Left ventricle myocardium inferior (tissue), 1 donor: Measurements from ENCODE around the gene DDX39B. TPM values are rescaled to one million over a fixed set of nuclear protein-coding genes. Genes with fewer than 3 reads are reported as not detected.
A peak's percentile ranks its signal among the peaks of the same experiment; 100 is the strongest.

Experiments used
- DNase-seq: peaks from one replicate; pipeline ENCODE4 v3.0.0-alpha.2; 2020
- H3K27ac ChIP-seq: fragments of 200-600 bp; replicated peaks from 2 replicates; pipeline ENCODE4 v1.8.0; 2021
- H3K27me3 ChIP-seq: fragments of 200-600 bp; 2 replicates; pipeline ENCODE4 v1.8.0; 2021; ENCODE audit warnings: low read depth
- H3K36me3 ChIP-seq: fragments of 200-600 bp; 2 replicates; pipeline ENCODE4 v1.8.0; 2021
- H3K4me1 ChIP-seq: fragments of 200-600 bp; 2 replicates; pipeline ENCODE4 v1.8.0; 2021
- H3K4me3 ChIP-seq: fragments of 200-600 bp; 2 replicates; pipeline ENCODE4 v1.8.0; 2021; ENCODE audit warnings: mild to moderate bottlenecking, moderate library complexity
- H3K9me3 ChIP-seq: fragments of 200-600 bp; replicated peaks from 2 replicates; pipeline ENCODE4 v1.8.0; 2021
- intact Hi-C: fragments of 100-400 bp; cut with micrococcal nuclease; formaldehyde crosslinking; loops from one replicate; pipeline ENCODE4 v1.11.0; 2022
- total RNA-seq: library from RNA; stranded (reverse); fragmentation: NEBNext Ultra II Directional; extraction: Animal tissue kit (Norgen Biotek cat#: 25700); gene quantifications from one replicate; pipeline ENCODE4 v1.2.1, GENCODE V29; 2021
- TF ChIP-seq, protein P1 (sequence below): fragments of 200-600 bp; IDR thresholded peaks from 2 replicates; pipeline ENCODE4 v1.8.0; 2021; ENCODE audit warnings: antibody characterized with exemption, mild to moderate bottlenecking, borderline replicate concordance
- donor health status: DM: no; HTN: yes; CAD: no; lungs with severe emphysema.

DDX39B gene
- total RNA-seq, 1 donor from 2014 or later: 179 TPM

DNA sequence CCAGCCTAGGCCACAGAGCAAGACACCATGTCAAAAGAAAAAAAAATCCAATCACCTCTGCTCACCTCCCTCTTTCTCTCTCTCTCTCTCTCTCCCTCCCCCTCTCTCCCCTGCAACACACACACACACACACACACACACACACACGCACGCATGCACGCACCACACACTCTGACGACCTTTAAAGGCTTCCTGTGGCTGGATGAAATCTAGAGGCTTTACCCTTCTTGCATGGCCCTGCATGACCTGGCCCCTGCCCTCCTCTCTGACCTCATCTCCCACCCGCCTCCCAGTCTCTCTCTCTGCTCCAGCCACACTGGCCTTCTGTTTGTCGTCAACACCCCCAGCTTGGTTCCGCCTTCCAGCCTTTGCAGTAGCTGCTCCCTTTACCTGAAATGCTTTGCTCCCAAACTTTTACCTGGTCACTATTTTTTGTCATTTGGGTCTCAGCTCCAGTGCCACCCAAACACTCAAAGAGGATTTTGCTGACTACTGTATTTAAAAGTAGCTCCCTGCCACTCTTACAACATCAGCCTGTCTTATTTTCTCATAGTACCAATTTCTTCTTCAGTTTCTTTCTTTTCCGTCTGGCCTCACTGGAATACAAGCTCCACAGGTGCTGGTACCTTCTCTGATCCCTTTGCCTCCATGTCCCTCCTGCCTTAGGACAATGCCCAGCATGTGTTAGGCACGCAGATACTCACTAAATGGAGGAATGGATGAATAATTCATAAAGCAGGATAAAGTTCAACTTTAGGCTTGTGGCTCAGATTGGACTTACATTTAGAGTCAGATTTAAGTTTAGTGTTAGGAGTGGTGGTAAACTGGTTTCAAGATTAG is 25.9 kb upstream of the DDX39B start:
- no peak for DNase-seq
- Histone ChIP-seq H3K27me3 (no peaks in the 10 kb centered on the region), H3K27ac (no peak overlapping the region), H3K9me3 (no peaks in the 10 kb centered on the region), H3K36me3 (no peaks in the 10 kb centered on the region), H3K4me1 (no peaks in the 10 kb centered on the region), H3K4me3 (no peak overlapping the region)
- intact Hi-C loops: no loop called here
- TF ChIP-seq, protein P1, sequence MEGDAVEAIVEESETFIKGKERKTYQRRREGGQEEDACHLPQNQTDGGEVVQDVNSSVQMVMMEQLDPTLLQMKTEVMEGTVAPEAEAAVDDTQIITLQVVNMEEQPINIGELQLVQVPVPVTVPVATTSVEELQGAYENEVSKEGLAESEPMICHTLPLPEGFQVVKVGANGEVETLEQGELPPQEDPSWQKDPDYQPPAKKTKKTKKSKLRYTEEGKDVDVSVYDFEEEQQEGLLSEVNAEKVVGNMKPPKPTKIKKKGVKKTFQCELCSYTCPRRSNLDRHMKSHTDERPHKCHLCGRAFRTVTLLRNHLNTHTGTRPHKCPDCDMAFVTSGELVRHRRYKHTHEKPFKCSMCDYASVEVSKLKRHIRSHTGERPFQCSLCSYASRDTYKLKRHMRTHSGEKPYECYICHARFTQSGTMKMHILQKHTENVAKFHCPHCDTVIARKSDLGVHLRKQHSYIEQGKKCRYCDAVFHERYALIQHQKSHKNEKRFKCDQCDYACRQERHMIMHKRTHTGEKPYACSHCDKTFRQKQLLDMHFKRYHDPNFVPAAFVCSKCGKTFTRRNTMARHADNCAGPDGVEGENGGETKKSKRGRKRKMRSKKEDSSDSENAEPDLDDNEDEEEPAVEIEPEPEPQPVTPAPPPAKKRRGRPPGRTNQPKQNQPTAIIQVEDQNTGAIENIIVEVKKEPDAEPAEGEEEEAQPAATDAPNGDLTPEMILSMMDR: no peak

DNA sequence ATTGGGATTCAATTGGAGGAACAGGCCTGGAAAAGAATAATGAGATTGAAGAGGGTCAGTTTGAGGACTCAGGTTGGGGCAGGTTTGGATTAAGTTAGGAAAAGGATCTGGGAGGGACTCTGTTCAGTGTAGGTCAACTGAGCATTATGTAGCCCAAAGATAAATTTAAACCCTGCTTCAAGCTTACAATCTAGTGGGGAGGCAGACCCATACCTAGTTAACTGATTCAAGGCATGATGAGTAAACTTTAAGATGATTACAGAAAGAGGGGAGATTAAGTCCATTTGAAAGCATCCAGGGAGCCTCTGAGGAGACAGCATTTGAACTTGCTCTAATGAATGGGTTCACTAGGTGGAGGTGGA is 18.9 kb upstream of the DDX39B start:
- H3K27me3 ChIP-seq: no peaks in the 10 kb centered on the region
- peak overlapping the region; percentile 81 for H3K27ac ChIP-seq
- peaks cover 48% of the 10 kb centered on the region for H3K4me1 ChIP-seq
- no peak for DNase-seq
- no peaks in the 10 kb centered on the region for H3K9me3 ChIP-seq
- peaks cover 24% of the 10 kb centered on the region for H3K36me3 ChIP-seq
- intact Hi-C loops: no loop called here
- no peak overlapping the region for H3K4me3 ChIP-seq
- TF ChIP-seq, protein P1: no peak

DNA sequence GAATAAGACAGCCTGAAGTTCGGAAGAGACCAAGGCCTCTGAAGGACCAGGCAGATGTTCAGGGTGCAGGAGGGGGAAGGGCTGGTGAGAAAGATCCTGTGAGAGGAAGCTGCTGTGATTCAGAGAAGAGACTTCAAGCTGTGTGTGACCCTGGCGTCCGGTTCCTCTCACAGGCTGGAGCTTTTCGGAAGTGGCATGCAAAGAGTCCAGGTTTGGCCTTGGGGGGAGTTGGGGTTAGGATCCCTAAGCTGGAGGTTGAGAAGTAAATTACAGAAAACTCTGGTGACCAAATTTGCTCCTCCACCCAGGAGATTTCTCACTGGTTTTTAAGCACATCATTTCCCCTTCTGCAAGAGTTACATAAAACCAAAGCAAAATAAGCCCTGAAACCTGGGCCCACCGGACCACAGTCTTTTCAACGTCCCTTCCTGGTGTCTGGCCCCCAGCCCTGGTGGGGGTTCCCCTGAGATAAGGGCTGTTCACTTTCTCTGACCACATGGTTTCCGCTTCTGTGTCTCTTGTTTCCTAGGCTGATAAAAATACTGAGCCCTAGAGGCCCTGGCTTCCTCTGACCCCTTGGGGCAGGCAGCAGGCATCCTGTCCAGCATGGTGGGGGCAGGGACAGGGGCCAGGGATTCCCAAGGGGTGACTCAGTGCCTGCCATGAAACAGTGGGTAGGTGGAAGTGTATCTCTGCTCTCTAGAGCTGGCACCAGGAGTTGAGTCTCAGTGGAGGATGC is 18.3 kb upstream of the DDX39B start:
- Histone ChIP-seq H3K27me3 (no peaks in the 10 kb centered on the region), H3K4me3 (peak overlapping the region; percentile 21), H3K36me3 (peaks cover 24% of the 10 kb centered on the region), H3K4me1 (peaks cover 48% of the 10 kb centered on the region), H3K27ac (peak overlapping the region; percentile 81), H3K9me3 (no peaks in the 10 kb centered on the region)
- intact Hi-C loops: no loop called here
- TF ChIP-seq, protein P1: no peak
- DNase-seq: peak; percentile 63

DNA sequence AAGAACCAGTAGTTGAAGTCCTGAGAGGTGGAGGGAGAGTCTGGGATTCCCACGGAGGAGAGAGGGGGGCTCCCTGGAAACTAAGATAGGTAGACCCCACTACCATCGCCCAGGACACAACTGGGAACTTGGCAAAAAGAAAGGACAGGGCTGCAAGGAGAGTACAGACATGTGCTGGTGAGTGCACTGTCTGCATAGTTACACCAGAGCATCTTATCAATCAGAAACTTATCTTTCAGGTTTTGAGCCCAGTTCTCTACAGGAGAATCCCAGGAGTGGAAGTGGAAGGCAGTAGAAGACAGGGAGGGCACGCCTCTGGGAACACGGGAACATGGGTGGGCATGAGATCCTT is 17.8 kb upstream of the DDX39B start:
- Histone ChIP-seq H3K36me3 (peaks cover 29% of the 10 kb centered on the region), H3K27ac (peak overlapping the region; percentile 81), H3K4me1 (peaks cover 48% of the 10 kb centered on the region), H3K27me3 (no peaks in the 10 kb centered on the region), H3K9me3 (no peaks in the 10 kb centered on the region), H3K4me3 (peak overlapping the region; percentile 21)
- intact Hi-C loops: no loop called here
- no peak for DNase-seq
- TF ChIP-seq, protein P1: no peak

DNA sequence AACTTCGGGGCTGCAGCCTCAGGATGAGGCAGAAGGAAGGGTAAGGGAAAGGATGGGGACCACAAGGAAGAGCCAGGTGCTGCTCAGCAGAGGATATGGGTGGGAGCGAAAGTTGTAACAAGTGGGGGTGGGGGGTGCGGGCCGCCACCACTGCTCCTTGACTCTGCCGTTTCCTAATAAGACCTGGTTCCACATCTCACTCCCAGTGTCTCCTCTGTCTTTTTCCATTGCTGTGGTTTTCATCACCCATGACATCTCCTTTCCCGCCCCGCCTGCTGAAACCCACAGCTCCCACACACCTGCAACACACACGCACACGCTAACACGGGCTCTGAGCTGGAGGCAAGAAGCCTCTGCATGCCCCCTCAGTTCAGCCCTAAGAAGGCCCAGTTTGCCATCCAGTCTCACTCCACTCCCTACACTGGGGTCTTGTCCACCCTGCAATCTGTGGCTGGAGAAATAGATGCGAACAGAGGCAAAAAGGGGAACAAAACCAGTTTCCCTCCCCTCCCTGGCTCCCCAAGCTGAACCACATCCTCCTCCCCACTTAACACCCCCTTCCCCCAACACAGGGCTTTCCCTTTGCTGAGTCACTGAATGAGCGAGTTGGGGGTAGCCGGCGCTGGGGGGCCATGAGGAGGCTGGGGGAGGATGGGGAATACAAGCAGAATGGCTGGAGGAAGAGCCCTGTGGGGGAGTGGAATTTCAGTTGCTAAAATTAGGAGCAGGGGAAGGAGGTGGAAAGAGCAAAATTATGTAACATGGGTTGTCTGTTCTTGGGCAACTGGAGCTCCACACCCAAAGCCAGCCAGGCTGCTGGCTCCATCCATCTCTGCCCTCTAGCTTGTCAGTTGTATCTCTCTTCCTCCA is 17.1 kb upstream of the DDX39B start:
- DNase-seq: peak; percentile 26
- Histone ChIP-seq H3K27me3 (no peaks in the 10 kb centered on the region), H3K27ac (peak overlapping the region; percentile 81), H3K9me3 (no peaks in the 10 kb centered on the region), H3K36me3 (peaks cover 34% of the 10 kb centered on the region), H3K4me1 (peaks cover 48% of the 10 kb centered on the region), H3K4me3 (peak overlapping the region; percentile 21)
- intact Hi-C loops: no loop called here
- TF ChIP-seq, protein P1: no peak
